Measurements from ENCODE around the gene PDCD1LG2.
"Not testable (repeated sequence)": the region's sequence is repeated elsewhere in the genome, so short reads cannot be mapped to it uniquely, and the experiment has no call there.

PDCD1LG2 gene

GRCh38 chr9:5493679-5494511, 16.4 kb upstream of the PDCD1LG2 start:
- DNase-seq (ENCODE audit: low read depth in 4 of 4, low spot score in 1 of 4) = no peak

- DNase-seq (ENCODE audit: low read depth in 4 of 4, low spot score in 1 of 4) = not testable (repeated sequence)
Measured at GRCh38 chr9:5494765-5495164, 15.6 kb upstream of the PDCD1LG2 start.

- no peak for DNase-seq (ENCODE audit: low read depth in 4 of 4, low spot score in 1 of 4)
Measured at GRCh38 chr9:5499157-5499556, 11.2 kb upstream of the PDCD1LG2 start.

- DNase-seq (ENCODE audit: low read depth in 4 of 4, low spot score in 1 of 4) = no peak
Measured at GRCh38 chr9:5499889-5500398, 10.4 kb upstream of the PDCD1LG2 start.

GRCh38 chr9:5500441-5501235, 9.7 kb upstream of the PDCD1LG2 start:
- DNase-seq (ENCODE audit: low read depth in 4 of 4, low spot score in 1 of 4) = no peak

- DNase-seq (ENCODE audit: low read depth in 4 of 4, low spot score in 1 of 4) = no peak
Measured at GRCh38 chr9:5502553-5502952, 7.8 kb upstream of the PDCD1LG2 start.

GRCh38 chr9:5509573-5509972, 758 bp upstream of the PDCD1LG2 start:
- no peak for DNase-seq (ENCODE audit: low read depth in 4 of 4, low spot score in 1 of 4)

- no peak for DNase-seq (ENCODE audit: low read depth in 4 of 4, low spot score in 1 of 4)
Measured at GRCh38 chr9:5510989-5511388, 658 bp downstream of the PDCD1LG2 start.

GRCh38 chr9:5511476-5511875, 1.1 kb downstream of the PDCD1LG2 start:
- no peak for DNase-seq (ENCODE audit: low read depth in 4 of 4, low spot score in 1 of 4)

GRCh38 chr9:5511935-5512580, 1.7 kb downstream of the PDCD1LG2 start:
- no peak for DNase-seq (ENCODE audit: low read depth in 4 of 4, low spot score in 1 of 4)

- no peak for DNase-seq (ENCODE audit: low read depth in 4 of 4, low spot score in 1 of 4)
Measured at GRCh38 chr9:5512658-5513452, 2.5 kb downstream of the PDCD1LG2 start.

GRCh38 chr9:5513966-5514616, 3.8 kb downstream of the PDCD1LG2 start:
- DNase-seq (ENCODE audit: low read depth in 4 of 4, low spot score in 1 of 4) = no peak

- no peak for DNase-seq (ENCODE audit: low read depth in 4 of 4, low spot score in 1 of 4)
Measured at GRCh38 chr9:5514617-5515260, 4.4 kb downstream of the PDCD1LG2 start.

- no peak for DNase-seq (ENCODE audit: low read depth in 4 of 4, low spot score in 1 of 4)
Measured at GRCh38 chr9:5515261-5515650, 4.9 kb downstream of the PDCD1LG2 start.

- DNase-seq (ENCODE audit: low read depth in 4 of 4, low spot score in 1 of 4) = no peak
Measured at GRCh38 chr9:5516453-5517220, 6.3 kb downstream of the PDCD1LG2 start.

- no peak for DNase-seq (ENCODE audit: low read depth in 4 of 4, low spot score in 1 of 4)
Measured at GRCh38 chr9:5518171-5518936, 8.0 kb downstream of the PDCD1LG2 start.

- peak in 1 of 4 experiments; percentile 30 for DNase-seq (ENCODE audit: low read depth in 4 of 4, low spot score in 1 of 4)
Measured at GRCh38 chr9:5518937-5519319, 8.6 kb downstream of the PDCD1LG2 start.

- no peak for DNase-seq (ENCODE audit: low read depth in 4 of 4, low spot score in 1 of 4)
Measured at GRCh38 chr9:5524090-5524489, 13.8 kb downstream of the PDCD1LG2 start.

Data from stimulated activated CD4-positive, alpha-beta T cell treated with anti-CD3 and anti-CD28 coated beads, Interleukin-1b, Interleukin-23, amount 100 ng/mL, for 24 hours (primary cell).